Non-pigmented ciliary epithelial cell (primary cell): ENCODE data around the gene AMIGO3.
A peak's percentile ranks its signal among the peaks of the same experiment; 100 is the strongest.
"Not testable (repeated sequence)": the region's sequence is repeated elsewhere in the genome, so short reads cannot be mapped to it uniquely, and the experiment has no call there.

ENCODE experiments used
- DNase-seq: peaks from one replicate; pipeline ENCODE4 v3.0.0-alpha.2; 2010; ENCODE audit warnings: low read depth

Gene AMIGO3

GRCh38 chr3:49719214-49719884 is at the start of gene AMIGO3:
Gene AMIGO3 (minus strand): TSS chr3:49719684. CDS start chr3:49719465, 219 bp downstream.
- peak; percentile 54 for DNase-seq

DNA sequence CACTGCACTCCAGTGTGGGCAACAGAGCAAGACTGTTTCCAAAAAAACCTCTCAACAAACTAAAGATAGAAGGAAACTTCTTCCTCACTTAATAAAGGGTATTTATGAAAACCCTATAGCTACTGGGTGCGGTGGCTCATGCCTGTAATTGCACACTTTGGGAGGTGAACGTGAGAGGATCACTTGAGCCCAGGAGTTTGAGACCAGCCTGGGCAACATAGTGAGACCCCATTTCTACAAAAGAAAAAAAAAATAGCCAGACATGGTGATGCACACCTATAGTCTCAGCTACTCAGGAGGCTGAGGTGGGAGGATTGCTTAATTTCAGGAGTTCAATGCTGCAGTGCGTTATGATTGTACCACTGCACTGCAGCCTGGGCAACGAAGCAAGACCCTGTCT is 44.5 kb upstream of the AMIGO3 start:
- no peak for DNase-seq

- no peak for DNase-seq
These were observed 42.2 kb upstream of the AMIGO3 start for GRCh38 chr3:49761661-49762060.

DNA sequence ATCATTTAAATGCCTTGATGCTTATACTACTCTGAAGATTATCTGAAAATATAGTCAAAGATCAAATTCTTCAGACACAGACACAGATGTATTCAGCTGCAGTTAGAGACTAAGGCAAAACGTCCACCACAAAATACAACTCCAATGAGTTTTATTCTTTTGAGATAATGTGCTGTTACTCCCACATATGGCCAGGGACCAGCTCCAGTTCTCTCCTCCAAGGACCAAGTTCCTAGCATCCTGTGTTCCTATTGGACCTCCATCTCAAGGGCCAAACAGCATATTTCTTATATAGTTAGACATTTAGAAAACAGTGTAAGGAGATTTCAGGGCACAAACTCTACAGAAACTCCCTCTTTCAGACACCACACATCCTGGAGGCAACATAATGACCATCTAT is 39.7 kb upstream of the AMIGO3 start:
- no peak for DNase-seq

DNA sequence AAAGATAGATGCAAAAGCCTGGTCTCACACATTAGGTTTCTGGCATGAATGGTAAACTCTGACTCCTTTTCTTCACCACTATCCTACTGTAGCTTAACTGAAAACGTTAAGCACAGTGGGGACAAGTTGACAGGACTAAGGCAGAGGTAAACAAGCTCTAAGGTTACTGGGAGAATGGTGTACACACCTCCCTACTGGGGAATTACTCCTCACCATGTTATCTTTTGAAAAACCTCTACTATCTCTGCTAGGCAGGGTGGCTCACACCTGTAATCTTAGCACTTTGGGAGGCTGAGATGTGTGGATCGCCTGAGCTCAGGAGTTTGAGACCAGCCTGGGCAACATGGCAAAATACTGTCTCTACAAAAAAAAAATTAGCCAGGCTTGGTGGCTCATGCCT is 37.7 kb upstream of the AMIGO3 start:
- no peak for DNase-seq

GRCh38 chr3:49756036-49756435 is 36.6 kb upstream of the AMIGO3 start:
- DNase-seq: no peak

- no peak for DNase-seq
These were observed 35.1 kb upstream of the AMIGO3 start for GRCh38 chr3:49754536-49754935.

DNA sequence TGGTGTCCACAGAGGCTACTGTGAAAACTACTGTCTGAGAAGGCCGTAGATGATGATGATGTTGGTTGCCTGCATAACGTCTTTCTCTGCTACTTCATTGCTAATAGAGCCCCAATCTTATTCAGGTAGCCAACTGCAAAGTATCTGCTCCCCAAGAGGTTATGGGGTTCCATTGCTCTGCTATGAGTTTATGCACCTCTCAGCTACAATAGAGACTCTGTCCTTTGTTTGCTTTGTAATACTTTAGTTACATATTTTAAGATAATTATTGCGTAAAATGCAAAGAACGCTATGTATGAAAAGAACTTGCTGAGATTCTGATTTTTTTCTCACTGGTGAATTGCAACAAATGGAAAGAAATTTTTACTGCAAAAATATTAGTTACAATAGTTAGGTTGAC is 32.0 kb upstream of the AMIGO3 start:
- no peak for DNase-seq

DNA sequence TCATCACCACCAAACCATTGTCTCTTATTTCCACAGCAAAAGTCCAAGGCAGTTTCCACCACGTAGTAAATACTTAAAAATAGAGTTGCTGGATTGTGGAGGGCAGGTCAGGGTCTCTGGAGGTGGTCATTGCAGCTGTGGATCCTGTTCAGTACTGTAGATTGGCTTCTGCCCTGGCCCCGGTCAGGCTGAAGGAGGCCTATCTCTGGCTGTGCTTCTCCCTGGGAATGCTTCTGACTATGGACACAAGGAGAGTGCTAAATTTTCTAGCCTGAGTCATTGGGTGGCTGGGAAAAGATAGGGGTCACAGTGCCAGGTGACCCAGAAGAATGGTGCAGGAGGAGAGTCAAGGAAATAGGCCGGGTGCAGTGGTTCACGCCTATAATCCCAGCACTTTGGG is 30.6 kb upstream of the AMIGO3 start:
- peak; percentile 14 for DNase-seq

- DNase-seq: not testable (repeated sequence)
These were observed 29.4 kb upstream of the AMIGO3 start for GRCh38 chr3:49748874-49749273.

DNA sequence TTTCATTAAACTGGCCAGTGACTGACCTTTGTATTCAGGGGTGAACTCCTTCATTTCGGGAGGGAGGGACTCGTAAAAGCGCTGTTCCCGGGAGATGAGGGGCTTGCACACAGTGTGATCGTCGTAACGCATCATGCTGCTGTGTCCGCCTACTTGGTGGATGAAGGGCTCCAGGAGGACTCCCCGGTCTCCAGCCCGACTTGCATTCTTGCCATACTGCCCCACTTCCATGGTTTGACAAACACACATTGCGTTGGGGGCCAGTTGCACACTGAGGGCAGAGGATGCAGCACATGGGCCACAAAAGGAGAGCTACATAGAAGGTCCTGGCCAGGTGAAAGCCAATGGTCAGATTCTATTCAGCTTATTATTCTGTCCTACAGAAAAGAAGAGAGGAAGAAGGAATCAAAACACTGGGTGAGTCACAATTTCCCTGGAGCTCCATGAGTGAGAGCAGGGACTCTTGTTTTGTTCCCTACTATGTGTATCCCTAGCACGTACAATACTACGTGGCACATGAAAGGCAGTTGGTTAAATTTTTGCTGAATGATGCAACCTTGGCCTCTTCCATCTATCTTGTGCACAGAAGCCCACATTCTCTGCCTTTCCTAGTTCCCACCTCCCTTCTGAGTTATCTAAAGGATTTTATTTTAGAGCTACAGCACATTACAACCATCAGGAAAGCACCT is 28.5 kb upstream of the AMIGO3 start:
- DNase-seq: peak; percentile 89

DNA sequence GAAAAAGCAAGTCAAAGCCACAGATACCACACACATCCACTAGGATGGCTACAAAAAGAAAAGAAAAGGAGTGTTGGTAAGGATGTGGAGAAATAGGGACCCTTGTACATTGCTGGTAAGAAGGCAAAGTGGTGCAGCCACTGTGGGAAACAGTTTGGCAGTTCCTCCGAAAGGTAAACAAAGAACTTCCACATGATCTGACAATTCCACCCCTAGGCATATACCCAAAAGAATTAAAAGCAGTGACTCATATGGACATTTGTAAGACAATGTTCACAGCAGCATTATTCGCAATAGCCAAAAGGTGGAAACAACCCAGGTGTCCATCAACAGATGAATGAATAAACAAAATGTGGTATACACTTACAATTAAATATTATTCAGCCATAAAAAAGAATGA is 26.5 kb upstream of the AMIGO3 start:
- DNase-seq: no peak

DNA sequence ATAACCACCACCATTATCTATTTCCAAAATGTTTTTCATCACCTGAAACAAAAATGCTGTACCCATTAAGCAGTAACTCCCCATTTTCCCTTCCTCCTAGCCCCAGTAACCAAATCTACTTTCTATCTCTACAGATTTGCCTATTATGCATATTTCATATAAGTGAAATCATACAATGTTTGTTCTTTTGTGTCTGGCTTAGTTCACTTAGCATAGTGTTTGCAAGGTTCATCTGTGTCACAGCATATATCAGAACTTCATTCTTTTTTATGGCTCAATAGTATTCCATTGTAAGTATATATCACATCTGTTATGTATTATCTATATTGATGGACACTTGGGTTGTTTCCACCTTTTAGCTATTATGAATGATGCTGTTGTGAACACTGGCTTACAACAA is 20.9 kb upstream of the AMIGO3 start:
- no peak for DNase-seq

DNA sequence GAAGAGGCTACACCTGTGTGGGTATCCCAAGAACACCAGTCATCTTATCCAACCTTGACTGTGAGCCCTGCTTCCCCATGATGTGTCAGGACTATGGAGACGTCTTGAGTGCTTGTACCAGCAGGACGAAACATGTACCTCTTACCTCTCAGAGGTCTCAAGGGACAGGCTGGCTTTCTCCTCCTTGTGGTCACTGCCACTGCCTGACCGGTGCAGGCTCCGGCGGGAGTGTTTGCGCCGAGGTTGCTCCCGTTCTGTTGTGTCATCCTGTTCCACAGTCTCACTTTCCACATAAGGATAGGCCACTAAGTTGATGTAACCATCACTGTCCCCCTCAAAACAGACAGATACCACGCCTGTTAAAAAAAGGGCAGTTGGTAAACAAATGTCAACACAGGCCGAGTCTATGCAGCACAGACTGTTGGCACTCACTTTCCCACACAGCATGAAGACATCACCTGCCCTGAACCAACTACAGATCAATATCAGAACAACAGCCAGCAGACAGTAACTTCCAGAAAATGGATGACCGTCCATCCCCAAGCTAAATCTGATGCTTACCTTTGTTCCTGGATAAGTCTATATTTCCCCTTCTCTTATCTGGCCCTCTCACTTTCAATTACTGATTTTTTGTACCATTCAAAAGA is 18.7 kb upstream of the AMIGO3 start:
- no peak for DNase-seq

DNA sequence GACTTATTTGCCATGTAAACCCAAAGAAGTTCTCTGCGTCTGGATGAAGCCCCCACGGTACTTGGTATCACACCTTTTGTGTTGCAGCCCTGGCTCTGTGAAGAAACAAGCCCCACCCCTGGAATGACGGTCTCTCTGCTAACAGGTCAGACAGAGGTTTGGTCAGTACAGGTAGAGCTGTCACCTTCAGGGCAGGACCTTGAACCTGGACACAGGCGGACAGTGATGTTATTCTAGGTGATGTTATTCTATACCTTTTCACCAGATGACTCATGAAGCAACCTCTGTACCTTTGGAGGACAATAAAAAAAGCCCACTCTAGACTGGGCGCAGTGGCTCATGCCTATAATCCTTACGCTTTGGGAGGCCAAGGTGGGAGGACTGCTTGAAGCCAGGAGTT is 15.3 kb upstream of the AMIGO3 start:
- no peak for DNase-seq

- DNase-seq: no peak
These were observed 14.1 kb upstream of the AMIGO3 start for GRCh38 chr3:49733551-49733950.

DNA sequence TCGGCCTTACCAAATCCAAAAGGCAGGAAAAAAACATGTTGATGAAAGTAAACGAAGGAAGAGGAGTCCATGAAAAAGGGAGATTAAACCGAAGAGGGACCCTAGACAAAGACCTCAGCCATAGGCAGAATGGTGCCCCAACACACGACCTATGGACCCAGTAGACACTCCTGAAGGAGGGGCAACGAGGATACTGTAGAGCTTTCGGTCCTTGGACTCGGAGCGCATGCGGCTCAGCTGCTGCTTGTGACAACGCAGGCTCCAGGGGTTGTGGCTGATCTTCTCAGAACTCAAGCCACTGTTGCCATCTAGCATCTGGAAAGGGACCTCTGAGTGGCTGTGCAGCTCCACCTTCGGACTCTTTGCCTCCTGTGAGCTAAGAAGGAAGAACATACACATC is 13.1 kb upstream of the AMIGO3 start:
- no peak for DNase-seq

DNA sequence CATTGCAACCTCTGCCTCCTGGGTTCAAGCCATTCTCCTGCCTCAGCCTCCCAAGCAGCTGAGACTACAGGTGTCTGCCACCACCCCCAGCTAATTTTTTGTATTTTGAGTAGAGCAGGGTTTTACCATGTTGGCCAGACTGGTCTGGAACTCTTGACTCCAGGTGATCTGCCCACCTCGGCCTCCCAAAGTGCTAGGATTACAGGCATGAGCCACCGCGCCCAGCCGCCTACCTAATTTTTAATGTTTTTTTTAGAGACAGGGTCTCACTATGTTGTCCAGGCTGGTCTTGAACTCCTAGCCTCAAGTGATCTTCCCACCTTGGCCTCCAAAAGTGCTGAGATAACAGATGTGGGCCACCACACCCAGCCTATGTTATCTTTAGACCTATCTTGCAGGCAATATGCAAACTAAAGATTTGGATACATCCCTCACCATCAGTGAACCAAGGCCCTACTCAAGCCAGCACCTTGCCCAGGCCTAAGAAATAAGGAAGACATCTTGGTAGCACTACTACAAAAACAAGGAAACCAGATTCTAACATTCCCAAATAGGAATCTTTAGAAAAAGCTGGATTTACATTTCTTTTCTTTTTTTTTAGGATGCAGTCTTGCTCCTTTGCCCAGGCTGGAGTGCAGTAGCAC is 10.6 kb upstream of the AMIGO3 start:
- no peak for DNase-seq

DNA sequence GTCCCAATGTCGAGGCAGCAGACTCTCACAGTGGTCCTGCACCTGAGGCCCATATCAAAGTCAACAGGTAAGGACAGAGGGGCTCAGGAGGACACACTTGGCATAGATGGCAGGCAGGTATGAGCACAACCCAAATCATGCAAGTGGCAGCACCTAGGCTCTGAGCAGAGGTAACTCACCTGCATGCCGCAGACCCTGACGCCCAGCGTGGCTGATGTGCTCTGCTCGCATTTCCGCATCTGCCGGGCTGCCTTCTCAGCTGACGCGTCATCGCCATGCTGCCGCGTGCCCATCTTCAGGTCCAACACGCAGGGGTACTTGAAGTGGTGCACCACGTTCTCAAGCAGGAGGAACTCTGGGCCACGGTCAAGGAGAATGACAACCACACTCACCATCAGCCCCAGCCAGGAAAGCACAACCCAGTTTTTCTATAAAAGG is 8.5 kb upstream of the AMIGO3 start:
- no peak for DNase-seq

DNA sequence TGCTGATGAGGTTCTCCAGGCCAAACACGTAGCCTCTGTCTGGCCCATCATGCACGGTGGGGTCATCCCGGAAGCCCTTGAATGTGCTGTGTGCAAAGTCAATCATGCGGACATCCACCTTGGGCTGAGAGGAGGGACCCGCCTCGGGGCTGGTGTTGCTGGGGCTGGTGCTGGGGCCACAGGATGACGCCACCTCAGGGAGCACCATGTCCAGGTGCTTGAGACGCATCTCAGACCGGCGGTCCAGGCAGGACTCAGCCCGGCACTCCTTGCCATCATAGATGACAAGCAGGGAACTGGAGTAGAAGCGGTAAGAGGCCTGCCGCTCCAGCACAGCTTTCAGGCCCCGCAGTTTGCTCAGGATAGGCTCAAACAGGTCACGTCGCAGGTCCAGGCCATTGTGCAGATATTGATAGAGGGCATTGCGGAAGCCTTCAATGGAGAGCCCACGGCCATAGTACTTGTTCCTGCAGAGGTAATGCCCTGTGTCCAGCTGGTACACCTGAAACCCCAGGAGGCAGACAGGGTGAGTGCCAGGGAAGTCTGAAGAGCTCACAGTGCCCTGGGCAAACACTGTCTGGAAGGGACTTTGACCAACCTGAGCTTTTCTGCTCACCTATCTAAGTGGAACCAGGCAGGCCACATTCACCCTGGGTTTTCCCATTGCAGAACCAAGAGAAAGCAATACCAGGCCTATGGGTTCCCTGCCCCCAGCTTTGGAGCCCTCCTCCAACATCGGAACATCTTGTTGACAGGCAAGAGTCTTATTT is 7.9 kb upstream of the AMIGO3 start:
- DNase-seq: no peak

- no peak for DNase-seq
These were observed 6.6 kb upstream of the AMIGO3 start for GRCh38 chr3:49725906-49726681.
